ENCODE measurements around the gene NPFF. TPM values are rescaled to one million over a fixed set of nuclear protein-coding genes. Genes with fewer than 3 reads are reported as not detected.
"Not testable (repeated sequence)": the region's sequence is repeated elsewhere in the genome, so short reads cannot be mapped to it uniquely, and the experiment has no call there.

The NPFF gene
- total RNA-seq, 1 donor from 2014 or later: not detected

DNA sequence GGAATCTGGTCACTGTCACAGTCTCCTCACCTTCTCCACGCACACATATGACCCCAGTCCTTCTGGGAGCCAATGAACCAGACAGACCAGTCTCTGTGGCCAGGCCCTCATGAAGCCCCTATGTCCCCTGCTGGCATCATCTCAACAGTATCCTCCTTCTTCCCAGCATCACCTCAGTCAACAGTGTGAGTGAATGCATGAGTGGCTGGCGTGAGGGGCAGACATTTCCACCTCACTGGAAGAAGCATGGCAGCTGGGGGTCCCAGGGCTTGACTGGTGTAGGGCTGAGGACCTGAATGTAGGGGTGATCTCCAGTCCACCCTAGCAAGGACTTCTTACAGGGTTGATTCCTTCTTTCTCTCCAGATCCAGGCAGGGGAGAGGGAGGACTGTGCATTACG, 9.8 kb downstream of the NPFF start:
- intact Hi-C loops (cut with micrococcal nuclease): no loop called here

DNA sequence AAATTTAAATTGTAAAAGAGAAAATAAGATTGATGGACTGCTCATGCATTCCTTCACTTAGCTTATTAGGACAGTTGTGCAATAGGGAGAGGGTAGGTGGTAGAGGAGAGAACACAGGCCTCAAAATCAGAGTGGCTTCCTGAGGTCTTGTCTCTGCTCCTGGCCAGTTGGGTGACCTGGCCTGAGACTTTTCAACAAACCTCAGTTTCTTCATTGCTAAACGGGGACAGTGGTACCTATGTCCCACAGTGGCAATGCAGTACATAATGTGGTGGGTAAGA, 10.6 kb downstream of the NPFF start:
- intact Hi-C loops (cut with micrococcal nuclease): no loop called here

DNA sequence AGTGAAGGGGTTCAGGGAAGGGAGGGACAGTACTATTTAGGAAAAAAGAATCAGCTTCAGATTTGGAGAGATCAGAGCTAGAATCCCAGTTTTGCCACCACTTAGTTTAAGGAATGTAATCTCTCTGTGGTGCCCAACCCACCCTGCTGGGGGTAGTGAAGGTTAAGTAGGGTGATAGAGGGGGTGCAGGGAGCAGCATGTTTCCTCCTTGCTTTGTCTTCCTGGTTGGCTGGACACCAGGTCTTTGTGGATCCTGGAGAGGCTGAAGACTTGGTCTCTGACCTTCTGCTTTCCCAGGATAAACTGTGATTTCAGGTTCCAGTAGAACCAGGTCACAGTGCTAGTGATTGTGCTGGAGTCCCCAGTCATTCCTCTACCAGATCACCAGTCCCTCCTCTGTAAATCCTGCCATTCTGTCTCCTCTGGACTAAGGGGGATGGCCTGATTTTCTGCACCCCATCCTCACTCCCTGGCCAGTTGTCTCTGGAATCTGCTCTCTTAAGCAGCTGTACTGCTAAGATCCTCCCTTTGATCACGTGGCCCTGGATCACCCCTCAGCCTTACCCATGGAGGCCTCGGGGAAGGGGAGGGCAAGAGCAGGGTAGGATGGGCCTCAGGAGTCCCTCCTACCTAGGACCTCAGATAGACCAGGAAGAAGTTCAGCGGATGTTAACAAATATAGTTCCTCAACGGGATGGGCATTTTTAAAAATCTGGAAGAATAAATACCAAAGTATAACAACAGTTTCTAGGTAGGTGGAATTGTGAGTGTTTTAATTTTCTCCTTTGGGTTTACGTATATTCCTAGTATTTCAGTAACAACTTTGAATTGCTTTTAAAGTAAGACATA, 11.2 kb downstream of the NPFF start:
- intact Hi-C loops (cut with micrococcal nuclease): no loop called here

DNA sequence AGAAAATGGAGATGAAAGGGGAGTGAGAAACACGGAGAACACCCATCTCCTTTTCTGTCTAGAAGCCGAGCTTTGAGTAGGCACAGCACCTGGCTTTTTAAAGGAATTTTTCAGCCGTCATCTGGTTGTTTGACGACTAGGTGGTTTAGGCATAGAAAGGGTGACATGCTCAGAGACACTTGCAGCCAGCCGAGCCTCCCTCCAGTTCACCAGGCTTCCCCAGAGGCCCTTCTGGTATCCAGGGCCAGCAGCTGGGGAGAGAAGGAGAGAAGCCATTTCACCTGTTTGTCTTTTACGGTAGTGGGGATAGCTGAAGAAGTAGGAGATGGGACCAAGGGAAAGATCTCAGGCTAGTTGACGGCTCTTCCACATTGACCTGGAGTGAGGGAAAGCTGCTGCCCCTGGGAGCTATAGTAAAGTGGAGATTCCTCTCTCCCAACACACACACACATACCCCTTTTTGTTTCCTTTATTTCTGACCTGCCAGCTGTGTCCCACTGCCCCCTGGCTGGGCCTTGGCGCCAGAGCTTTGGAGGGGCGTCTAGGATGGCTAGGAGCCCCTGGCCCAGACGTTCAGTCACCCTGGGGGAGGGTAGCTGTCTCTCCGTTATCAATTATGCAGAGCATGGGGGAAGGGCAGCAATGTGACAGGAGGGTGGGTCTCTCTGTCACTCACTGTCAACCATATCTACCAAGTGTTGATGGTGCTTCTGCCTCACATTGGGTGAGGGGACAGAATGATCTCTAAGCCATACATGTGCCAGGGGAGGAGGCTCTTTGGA, 13.5 kb downstream of the NPFF start:
- intact Hi-C loops (cut with micrococcal nuclease): no loop called here

DNA sequence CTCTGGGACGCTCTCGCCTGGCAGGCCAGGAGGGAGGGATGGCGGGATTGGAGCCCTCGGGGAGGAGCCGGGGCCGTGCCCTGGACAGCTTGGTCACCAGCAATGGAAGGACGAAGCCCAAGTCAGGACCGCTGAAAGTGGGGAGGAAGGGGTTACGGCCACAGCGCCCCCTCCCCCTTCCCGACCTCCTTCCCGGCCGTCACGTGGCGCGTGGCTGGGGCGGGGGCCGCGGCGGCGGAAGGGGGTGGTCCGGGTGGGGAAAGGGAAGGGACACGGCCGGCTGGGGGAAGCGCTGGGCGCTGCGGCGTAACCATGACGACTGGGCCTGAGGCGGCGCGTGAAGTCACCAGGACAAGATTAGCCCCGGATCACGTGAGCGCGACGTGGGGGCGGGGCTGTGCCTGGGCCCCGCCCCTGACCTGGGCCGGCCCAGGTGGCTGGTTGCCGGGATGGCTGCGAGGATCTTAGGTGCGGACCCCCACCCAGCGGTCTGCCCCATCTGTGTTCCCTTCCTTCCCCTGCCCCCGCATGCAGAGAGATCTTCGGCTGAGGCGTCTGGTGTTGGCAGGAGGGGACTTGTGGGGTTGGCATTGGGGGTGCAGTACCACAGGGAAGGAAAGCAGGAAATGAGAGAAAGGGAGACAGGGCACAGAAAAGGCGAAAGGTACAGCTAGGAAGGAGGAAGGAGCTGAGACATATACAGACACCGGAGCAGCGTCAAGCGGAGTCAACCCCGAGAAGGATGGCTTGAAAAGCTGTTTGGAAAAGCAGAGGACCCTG, 14.3 kb downstream of the NPFF start:
- intact Hi-C loops (cut with micrococcal nuclease): no loop called here

DNA sequence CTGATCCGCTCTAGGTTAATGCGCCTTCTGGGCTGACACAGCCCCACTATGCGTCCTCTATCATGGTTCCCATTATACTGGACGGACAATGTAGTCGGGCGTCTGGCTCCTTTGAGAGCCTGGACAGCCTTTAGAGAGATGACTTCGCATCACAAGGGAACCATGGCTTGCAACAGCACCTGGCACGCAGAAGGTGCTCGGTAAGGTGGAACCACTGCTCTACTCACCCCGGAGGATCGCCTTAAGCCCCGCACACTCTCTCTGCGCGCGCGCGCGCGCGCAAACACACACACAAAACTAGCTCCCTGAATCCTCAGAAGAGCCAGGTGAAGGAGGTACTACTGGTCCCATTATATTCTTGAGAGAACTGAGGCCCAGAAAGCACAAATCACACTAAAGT, 15.1 kb downstream of the NPFF start:
- intact Hi-C loops (cut with micrococcal nuclease): no loop called here

DNA sequence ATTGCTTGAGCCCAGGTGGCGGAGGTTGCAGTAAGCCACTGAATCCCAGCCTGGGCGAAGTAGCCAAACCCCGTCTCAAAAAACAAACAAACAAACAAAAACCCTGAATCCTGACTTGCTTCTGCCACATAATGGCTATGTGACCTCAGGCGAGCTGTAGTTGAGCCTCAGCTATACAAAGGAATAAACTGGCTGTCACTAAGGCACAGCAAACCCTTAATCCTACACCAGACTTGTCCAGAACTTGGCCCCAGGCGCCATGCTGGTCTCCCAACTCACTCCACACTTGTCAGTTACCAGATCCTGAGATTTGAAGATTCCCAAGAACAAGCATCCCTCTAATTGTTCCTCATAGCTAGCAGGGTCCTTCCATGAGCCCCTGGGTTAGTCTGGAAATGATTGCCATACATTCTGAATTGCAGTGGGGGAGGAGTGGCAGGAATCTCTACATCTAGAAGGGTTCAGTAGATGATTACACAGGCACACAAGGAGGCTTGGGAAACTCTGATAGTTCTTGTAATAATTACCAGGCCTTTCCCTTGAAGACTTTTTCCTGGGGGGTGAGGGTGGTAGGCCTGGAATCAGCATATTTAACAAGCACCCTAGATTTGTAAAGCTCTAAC, 17.9 kb downstream of the NPFF start:
- intact Hi-C loops (cut with micrococcal nuclease): no loop called here

DNA sequence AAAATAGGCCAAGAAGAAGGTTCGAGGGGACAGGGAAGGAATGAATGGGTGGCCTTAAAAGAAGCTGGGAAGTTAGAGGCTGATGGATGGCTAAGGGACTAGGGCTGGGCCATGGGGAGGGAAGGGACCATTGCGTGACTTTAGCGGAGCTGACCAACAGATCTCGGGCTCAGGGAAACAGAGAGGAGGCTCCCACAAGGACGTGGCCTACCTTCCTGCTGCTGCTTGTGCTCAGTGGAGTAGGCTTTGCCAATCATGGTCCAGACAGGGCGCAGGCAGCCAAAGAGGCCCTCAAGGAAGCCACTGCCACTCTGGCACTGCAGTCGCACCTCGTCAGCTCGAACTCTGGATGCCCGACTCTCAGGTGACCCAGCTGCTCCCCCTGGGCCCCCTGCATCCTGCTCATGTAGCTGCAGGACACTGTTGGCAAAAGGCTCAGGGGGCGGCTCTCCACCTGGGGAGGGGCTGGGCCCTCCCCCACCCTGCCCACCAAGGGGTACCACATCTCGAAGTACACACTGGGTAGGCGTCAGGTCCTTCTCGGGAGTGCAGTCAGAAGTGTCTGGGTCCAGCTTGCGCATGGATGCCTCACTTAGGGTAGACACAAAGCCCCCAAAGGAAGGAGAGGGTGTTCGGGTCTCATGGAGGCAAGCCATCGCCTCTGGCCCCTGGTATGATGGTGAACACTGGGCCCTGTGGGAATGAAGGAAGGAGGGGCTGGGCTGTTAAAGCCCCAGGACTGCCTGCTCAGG, 20.4 kb downstream of the NPFF start:
- intact Hi-C loops (cut with micrococcal nuclease): no loop called here

DNA sequence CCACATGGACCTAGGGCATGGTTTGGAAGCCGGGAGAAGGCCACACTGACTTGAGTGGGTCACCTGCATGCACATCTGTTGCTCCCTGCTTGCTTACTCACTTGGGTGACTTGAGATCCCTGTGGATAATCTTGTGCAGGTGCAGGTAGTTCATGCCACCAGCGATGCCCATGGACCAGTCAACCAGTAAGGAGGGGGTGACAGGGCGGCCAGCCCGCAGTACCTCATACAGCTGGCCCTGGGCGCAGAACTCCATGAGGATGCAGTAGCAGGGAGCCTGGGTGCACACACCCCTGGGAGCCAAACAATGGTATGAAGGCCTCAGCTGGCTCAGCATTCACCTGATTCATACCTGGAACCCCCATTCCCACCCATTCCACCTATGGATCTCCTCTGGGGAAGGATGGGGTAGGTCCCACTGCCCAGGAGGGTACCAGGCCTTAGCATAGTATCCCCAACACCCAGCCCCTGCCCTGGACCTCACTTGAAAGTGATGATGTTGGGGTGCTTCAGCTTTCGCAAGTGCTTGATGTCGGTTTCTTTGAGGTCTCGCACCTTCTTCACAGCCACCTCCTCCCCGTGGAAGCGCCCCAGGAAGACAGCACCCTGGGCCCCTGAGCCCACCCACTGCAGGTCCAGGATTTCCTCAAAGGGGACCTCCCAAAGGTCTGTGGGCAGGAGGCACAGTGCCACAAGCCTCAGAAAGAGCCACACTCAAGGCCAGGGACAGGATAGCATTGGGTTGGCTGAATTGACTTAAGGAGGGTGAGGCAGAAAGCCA, 21.1 kb downstream of the NPFF start:
- intact Hi-C loops (cut with micrococcal nuclease): no loop called here

DNA sequence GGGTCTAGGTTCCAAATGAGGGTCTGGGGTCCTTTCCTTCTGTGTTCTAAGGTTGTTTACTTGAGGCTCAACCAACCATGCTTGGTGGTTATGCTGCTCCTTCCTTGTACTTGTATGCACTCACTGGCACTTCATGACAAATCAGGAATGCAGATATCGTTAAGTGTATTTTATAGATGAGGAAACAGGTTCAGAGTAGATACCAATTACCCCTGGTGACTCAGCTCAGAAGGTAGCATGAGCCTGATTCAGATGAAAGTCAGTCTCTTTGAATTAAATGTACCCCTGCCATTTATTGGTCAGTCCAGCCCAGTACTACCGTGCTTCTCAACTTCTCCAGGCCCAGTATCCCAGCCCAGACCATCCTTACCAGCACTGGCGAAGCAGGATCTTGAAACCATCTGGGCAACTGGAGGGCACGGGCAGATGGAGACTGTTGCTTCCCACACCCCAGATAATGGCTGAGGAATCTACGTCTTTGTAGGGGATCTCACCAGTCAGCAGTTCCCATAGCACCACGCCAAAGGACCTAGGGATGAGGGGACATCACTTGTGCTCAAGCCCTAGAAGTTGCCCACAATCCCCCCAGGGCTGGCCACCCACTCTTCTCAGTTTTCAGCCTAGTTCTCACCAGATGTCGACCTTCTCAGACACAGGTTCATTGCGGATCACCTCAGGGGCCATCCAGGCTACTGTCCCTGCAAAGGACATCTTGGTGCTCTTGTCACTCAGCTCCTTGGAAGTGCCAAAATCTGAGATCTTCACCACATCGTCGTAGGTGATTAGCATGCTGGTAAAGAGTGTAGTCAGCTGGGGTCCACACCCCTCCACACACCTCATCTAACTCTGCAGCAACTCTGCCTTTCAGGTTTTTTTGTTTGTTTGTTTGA, 22.4 kb downstream of the NPFF start:
- intact Hi-C loops (cut with micrococcal nuclease): no loop called here

DNA sequence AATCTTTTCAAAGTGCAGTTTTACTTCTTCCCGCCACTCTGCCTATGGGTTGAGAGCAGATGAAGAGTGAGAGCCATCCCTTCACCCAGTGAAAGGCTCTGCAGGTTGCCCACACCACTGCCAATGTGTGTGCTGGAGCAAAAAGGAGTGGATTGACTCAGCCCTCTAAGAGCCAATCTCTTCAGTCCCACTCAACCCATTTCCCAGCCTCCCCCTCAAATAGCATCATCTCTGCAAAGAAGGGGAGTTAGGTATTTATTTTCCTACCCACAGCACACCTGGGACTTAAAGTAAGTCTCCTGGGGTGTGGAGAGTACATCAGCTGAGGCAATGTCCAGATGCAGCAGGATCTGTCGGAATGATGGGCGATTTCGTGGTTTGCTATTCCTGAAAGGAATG, 23.3 kb downstream of the NPFF start:
- intact Hi-C loops (cut with micrococcal nuclease): no loop called here

DNA sequence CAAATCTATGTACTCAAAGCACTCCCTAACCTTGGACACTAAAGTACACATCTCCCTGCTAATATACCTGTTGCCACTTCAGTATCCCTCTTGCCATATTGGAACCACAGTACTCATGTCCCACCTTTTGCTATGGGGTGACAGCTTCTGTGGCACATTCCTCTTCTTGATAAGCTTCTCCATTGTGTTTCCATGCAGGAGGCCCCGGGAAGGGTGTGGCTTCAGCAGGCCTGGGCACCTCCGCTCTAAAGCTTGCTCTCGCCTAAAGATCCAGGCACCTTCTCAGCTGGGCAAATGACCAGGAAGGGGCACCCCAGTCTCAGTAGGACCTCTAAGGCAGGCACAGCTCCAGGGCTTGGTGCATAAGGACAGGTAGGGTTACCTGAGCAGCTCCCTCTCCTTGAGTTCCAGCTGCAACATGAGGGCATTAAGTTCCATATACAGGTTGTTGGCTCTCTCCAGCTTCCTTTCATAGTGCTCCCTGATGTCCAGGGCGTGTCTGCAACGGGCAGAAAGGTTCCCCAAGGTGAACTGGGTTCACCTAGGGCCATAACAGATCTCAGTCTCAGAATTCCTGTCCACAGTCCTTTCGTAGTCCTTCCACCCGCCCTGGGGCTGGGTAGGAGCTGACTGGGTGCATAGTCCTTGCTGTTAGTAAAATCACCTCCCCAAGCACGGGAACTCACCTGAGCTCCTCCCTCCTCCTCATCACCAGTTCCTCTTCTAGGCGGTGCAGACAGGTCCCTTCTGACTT, 23.9 kb downstream of the NPFF start:
- intact Hi-C loops (cut with micrococcal nuclease): no loop called here

DNA sequence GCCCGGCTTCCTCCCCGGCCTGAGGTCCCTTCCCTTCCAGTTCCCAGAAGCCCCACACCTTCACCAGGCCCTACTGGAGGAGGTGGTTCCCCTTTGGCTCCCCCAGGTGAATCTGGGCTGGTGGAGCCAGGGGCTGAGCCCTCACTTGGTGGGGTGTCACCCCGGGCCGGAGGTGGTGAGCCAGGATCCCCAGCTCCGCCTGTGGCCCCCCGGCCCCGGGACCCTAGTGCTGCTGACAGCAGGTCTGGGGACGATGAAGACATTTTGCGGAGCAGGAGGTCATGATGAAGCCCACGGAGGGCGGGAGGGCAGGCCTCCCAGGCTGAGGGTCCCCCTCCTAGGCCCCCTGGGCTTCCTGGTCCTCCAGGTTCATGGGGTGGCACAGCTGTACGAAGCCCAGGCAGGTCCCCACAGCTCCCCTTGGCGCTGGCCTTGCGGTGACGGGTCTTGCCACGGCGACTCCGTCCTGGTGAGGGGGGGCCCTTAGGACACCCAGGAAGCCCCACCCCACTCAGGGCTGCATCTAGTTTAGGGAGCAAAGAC, 24.6 kb downstream of the NPFF start:
- intact Hi-C loops (cut with micrococcal nuclease): no loop called here

DNA sequence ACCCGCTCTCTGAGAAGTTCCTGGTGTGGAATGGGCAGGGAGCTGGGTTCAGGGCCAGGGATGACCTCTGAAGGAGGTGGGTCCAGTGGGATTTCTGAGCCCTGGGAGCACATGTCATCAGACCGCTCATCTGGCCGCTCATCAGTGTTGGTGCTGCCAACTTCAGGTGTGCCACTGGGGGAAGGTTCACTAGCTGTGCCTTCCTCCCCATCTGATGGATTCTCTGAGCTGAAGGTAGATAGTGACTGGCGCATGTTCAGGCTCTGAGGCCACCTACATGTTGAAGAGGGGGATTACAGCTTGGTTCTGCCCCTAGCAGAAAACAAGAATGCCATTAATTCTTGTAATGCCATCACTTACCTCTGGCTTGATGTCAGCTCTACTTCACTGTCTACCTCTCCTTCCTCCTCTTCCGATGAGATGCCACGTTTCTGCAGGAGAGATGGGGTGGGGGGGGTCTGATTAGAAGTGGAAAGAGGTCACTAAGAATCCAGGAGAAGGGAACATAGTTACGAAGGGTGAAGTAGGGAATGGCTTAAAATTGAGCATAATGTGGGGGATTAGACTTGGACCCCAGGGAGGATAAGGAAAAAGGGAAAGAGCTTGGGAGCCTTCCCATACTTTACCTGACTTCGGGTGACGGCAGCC, 25.2 kb downstream of the NPFF start:
- intact Hi-C loops (cut with micrococcal nuclease): no loop called here

DNA sequence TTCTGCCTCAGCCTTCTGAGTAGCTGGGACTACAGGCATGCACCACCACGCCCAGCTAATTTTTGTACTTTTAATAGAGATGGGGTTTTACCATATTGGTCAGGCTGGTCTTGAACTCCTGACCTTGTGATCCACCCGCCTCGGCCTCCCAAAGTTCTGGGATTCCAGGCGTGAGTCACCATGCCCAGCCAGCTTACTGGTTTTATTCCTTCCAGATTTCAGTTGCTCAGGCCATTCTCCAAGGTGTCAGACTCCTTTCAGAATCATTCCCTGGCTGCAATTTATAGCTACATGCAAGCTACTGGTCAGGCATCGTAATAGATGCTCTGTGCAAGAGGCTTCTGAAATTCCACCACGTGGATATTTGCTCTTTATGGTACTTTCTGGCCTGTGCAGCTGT, 25.8 kb downstream of the NPFF start:
- intact Hi-C loops (cut with micrococcal nuclease): not testable (repeated sequence)

DNA sequence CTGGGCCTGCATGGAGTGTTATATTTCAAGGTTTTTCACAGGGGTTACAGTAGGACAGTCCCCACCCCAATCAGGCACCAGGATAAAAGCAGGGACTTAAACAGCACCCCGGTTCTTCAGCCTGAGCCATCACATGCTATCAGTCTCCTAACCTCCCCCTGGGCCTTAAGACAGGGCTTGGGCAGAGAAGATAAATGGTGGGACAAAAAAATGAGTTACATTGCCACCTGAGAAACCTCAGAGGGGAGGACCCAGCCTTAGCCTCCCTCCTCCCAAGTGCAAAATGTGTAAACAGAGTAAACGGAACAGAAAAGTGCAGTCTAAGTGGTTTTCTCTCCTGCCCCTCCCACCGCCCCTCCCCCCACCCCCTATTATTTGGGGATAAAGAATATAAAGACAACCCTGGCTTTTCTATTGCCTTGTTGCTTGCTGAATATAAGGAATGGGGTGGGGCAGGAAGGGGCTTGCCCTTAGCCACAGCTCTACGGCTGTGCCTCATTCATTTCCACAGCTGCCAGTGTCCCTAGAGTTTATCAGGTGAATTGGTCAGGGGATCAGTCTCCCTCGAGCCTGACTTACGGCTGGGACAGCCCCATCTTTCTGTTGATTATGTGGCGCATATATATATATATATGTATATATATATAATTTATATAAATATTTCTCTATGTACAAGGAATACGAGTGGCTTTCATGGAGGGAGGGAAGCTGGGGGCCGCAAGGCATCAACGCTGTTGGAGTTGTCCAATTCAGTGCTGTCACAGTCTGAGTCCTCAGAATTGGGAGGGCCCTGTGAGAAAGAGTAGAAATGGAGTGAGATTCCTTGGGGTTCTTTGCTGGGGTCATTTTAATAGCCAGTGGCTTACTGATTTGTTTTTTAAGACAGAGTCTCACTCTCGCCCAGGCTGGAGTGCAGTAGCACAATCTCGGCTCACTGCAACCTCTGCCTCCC, 26.5 kb downstream of the NPFF start:
- intact Hi-C loops (cut with micrococcal nuclease): no loop called here

DNA sequence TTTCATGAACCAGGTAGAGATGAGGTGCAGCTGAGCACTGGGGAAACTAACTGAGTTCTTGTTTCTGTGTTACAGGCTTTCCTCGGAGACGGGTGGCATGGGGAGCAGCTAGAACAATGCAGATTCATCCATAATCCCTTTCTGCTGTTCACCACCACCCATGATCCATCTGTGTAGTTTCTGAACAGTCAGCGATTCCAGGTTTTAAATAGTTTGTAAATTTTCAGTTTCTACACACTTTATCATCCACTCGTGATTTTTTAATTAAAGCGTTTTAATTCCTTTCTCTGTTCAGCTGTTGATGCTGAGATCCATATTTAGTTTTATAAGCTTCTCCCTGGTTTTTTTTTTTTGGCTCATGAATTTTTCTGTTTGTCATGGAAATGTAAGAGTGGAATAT, 28.0 kb downstream of the NPFF start:
- intact Hi-C loops (cut with micrococcal nuclease): no loop called here
